ENCODE measurements around the gene PTPRG. TPM values are rescaled to one million over a fixed set of nuclear protein-coding genes. Genes with fewer than 3 reads are reported as not detected.

The PTPRG gene
- total and polyA plus RNA-seq, 12 donors: 6.3 to 119 (median 72.2) TPM

DNA sequence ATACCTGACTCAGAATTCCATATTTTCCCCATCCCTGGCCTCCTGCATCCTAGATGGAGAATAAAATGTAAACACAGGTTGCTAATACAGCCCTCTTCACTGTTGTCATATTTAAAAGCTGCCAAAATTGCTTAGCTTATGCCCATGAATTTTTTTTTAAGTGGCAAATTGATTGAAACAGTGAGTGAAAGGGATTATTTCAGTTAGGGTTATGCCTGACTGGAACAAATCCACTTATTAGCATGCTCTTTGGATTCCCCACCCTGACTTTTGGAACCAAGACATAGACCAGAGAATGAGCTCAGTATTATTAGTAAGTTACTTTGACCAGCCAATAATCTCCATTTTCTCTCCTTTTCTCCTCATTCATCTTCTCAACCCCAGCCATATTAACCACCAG lies 567.3 kb downstream of the PTPRG start:
- DNase-seq: no peak
- TF ChIP-seq POLR2A (IDR thresholded peaks at IDR 0.05): no peak
- TF ChIP-seq CTCF (IDR thresholded peaks at IDR 0.05): no peak
- Histone ChIP-seq H3K4me3 (no peak overlapping the region), H3K27me3 (no peaks in the 10 kb centered on the region), H3K9me3 (replicated peaks in 1 of 3) (no peaks in the 10 kb centered on the region), H3K36me3 (replicated peaks in 1 of 2) (no peaks in the 10 kb centered on the region), H3K4me1 (replicated peaks in 1 of 2) (peaks cover 21 to 23% of the 10 kb centered on the region in 2 donors), H3K27ac (no peak overlapping the region)
- intact Hi-C loops (cut with DNase I): no loop called here

DNA sequence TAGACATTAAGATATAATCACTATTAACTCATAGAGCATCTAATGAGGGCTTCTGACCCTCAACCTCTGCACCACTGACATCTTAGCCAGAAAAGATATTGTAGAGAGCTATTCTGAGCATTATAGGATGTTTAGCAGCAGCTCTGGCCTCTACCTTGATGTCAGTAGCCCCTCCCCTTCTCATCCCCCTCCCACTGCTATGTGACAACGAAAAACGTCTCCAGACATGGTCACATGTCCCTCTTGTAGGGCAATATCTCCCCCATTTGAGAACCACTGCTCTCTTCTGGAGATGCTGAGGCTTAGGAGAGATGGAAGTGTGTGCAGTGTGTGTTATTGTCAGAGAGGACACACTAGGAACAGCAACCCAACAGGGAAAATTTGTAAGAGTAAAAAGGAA lies 569.7 kb downstream of the PTPRG start:
- no peak overlapping the region for H3K4me3 ChIP-seq
- no peak for DNase-seq
- intact Hi-C loops (cut with DNase I): no loop called here
- WGBS, 4 donors: 62 to 78% (median 71%) methylated on average over 2 of the region's 2 CpGs
- no peaks in the 10 kb centered on the region for H3K36me3 ChIP-seq (replicated peaks in 1 of 2)
- H3K27me3 ChIP-seq: no peaks in the 10 kb centered on the region
- peak overlapping the region in 1 of 5 donors; percentile 15 for H3K27ac ChIP-seq
- H3K4me1 ChIP-seq (replicated peaks in 1 of 2): peaks cover 21 to 23% of the 10 kb centered on the region in 2 donors
- TF ChIP-seq CTCF (IDR thresholded peaks at IDR 0.05) (no peak), POLR2A (IDR thresholded peaks at IDR 0.05) (no peak)
- H3K9me3 ChIP-seq (replicated peaks in 1 of 3): no peaks in the 10 kb centered on the region

DNA sequence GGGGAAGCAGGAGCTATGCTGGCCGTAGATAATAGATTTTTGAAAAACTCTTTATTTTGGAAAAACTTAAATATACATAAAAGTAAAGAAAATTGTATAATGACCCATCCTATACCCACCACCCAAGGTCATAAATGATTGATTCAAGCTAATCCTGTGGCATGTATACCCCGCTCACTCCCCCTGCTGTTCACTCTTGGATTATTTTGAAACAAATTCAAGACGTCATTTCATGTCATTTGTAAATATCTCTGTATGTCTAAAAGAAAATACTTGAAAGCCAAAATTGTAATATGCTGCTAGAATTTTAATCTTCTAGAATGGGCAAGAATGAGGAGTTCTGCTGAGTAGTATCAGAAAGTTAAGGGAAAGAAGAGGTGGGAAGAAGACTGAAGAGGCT lies 570.2 kb downstream of the PTPRG start:
- WGBS, 4 donors: 49 to 71% (median 52%) methylated on average over 3 of the region's 3 CpGs
- H3K9me3 ChIP-seq (replicated peaks in 1 of 3): no peaks in the 10 kb centered on the region
- H3K4me3 ChIP-seq: peak overlapping the region in 1 of 4 donors; percentile 30
- peak overlapping the region; percentile 51 to 89 (median 86) for H3K27ac ChIP-seq
- intact Hi-C loops (cut with DNase I): no loop called here
- H3K4me1 ChIP-seq (replicated peaks in 1 of 2): peaks cover 21 to 23% of the 10 kb centered on the region in 2 donors
- H3K27me3 ChIP-seq: no peaks in the 10 kb centered on the region
- no peak for TF ChIP-seq POLR2A (IDR thresholded peaks at IDR 0.05)
- peak; percentile 22 to 58 (median 49) for TF ChIP-seq CTCF (IDR thresholded peaks at IDR 0.05)
- no peaks in the 10 kb centered on the region for H3K36me3 ChIP-seq (replicated peaks in 1 of 2)
- no peak for DNase-seq

GRCh38 chr3:62132027-62132602 lies 570.7 kb downstream of the PTPRG start:
- Histone ChIP-seq H3K4me3 (peak overlapping the region in 1 of 4 donors; percentile 30), H3K9me3 (replicated peaks in 1 of 3) (no peaks in the 10 kb centered on the region), H3K36me3 (replicated peaks in 1 of 2) (no peaks in the 10 kb centered on the region), H3K27me3 (no peaks in the 10 kb centered on the region), H3K27ac (peak overlapping the region; percentile 51 to 89 (median 86)), H3K4me1 (replicated peaks in 1 of 2) (peaks cover 21 to 23% of the 10 kb centered on the region in 2 donors)
- TF ChIP-seq CTCF (IDR thresholded peaks at IDR 0.05): no peak
- TF ChIP-seq POLR2A (IDR thresholded peaks at IDR 0.05): no peak
- no peak for DNase-seq
- 20 to 34% (median 28%) methylated on average over 3 of the region's 3 CpGs for WGBS, 4 donors
- intact Hi-C loops (cut with DNase I): no loop called here

Measured in adrenal gland (tissue), 12 donors.